ENCODE data around the gene SLC9A9. TPM values are rescaled to one million over a fixed set of nuclear protein-coding genes. Genes with fewer than 3 reads are reported as not detected.

SLC9A9 gene
- total and polyA plus RNA-seq, 2 donors (not counting 1 experiment from before 2014, with no cell fraction given) = 14.3 to 74.0 TPM

- H2AFZ ChIP-seq (ENCODE audit: low read length) = no peak overlapping the region
- H3K4me1 ChIP-seq (ENCODE audit: control insufficient read depth, extremely low read depth, insufficient read depth, low read length) = no peaks in the 10 kb centered on the region
- DNase-seq (ENCODE audit: low read depth in 2 of 2) = no peak
- no peaks in the 10 kb centered on the region for H3K9me3 ChIP-seq (ENCODE audit: control insufficient read depth, insufficient read depth, low read depth, low read length)
- H3K9ac ChIP-seq (ENCODE audit: insufficient read depth, low read length) = no peak overlapping the region
- no peaks in the 10 kb centered on the region for H3K79me2 ChIP-seq (ENCODE audit: control insufficient read depth, insufficient read depth, low read length)
- H3K27me3 ChIP-seq (ENCODE audit: control insufficient read depth, insufficient read depth, low read length) = no peaks in the 10 kb centered on the region
- no peak for TF ChIP-seq CTCF (conservative IDR thresholded peaks at IDR 0.05 in 1 of 2, IDR thresholded peaks at IDR 0.05 in 1 of 2; ENCODE audit: low read depth in 1 of 2, low read length in 2 of 2)
- no peak for TF ChIP-seq EZH2 (IDR thresholded peaks at IDR 0.05; ENCODE audit: low read length, missing control alignments)
- H3K27ac ChIP-seq (ENCODE audit: insufficient read depth, low read length) = no peak overlapping the region
- no peak overlapping the region for H3K4me3 ChIP-seq (replicated peaks in 1 of 4; ENCODE audit: control extremely low read depth in 1 of 4, insufficient read depth in 1 of 4, low read depth in 3 of 4, low read length in 4 of 4)
- H3K4me2 ChIP-seq (ENCODE audit: extremely low read depth, insufficient read depth, low read length) = no peak overlapping the region
- no peaks in the 10 kb centered on the region for H4K20me1 ChIP-seq (ENCODE audit: control insufficient read depth, extremely low read depth, insufficient read depth, low read length)
- H3K36me3 ChIP-seq (ENCODE audit: control insufficient read depth, insufficient read depth, low read length) = no peaks in the 10 kb centered on the region
Measured at GRCh38 chr3:143358793-143359491, 489.3 kb downstream of the SLC9A9 start.

- no peak overlapping the region for H3K9ac ChIP-seq (ENCODE audit: insufficient read depth, low read length)
- no peaks in the 10 kb centered on the region for H3K36me3 ChIP-seq (ENCODE audit: control insufficient read depth, insufficient read depth, low read length)
- no peak overlapping the region for H3K4me2 ChIP-seq (ENCODE audit: extremely low read depth, insufficient read depth, low read length)
- H3K4me1 ChIP-seq (ENCODE audit: control insufficient read depth, extremely low read depth, insufficient read depth, low read length) = no peaks in the 10 kb centered on the region
- H3K9me3 ChIP-seq (ENCODE audit: control insufficient read depth, insufficient read depth, low read depth, low read length) = no peaks in the 10 kb centered on the region
- TF ChIP-seq CTCF (conservative IDR thresholded peaks at IDR 0.05 in 1 of 2, IDR thresholded peaks at IDR 0.05 in 1 of 2; ENCODE audit: low read depth in 1 of 2, low read length in 2 of 2) (no peak), EZH2 (IDR thresholded peaks at IDR 0.05; ENCODE audit: low read length, missing control alignments) (no peak)
- H3K79me2 ChIP-seq (ENCODE audit: control insufficient read depth, insufficient read depth, low read length) = no peaks in the 10 kb centered on the region
- H3K4me3 ChIP-seq (replicated peaks in 1 of 4; ENCODE audit: control extremely low read depth in 1 of 4, insufficient read depth in 1 of 4, low read depth in 3 of 4, low read length in 4 of 4) = no peak overlapping the region
- H3K27me3 ChIP-seq (ENCODE audit: control insufficient read depth, insufficient read depth, low read length) = no peaks in the 10 kb centered on the region
- no peak for DNase-seq (ENCODE audit: low read depth in 2 of 2)
- no peaks in the 10 kb centered on the region for H4K20me1 ChIP-seq (ENCODE audit: control insufficient read depth, extremely low read depth, insufficient read depth, low read length)
- H3K27ac ChIP-seq (ENCODE audit: insufficient read depth, low read length) = no peak overlapping the region
- H2AFZ ChIP-seq (ENCODE audit: low read length) = no peak overlapping the region
Measured at GRCh38 chr3:143358155-143358792, 490.0 kb downstream of the SLC9A9 start.

- no peaks in the 10 kb centered on the region for H3K4me1 ChIP-seq (ENCODE audit: control insufficient read depth, extremely low read depth, insufficient read depth, low read length)
- no peaks in the 10 kb centered on the region for H3K79me2 ChIP-seq (ENCODE audit: control insufficient read depth, insufficient read depth, low read length)
- H3K9ac ChIP-seq (ENCODE audit: insufficient read depth, low read length) = no peak overlapping the region
- no peaks in the 10 kb centered on the region for H3K36me3 ChIP-seq (ENCODE audit: control insufficient read depth, insufficient read depth, low read length)
- H3K4me3 ChIP-seq (replicated peaks in 1 of 4; ENCODE audit: control extremely low read depth in 1 of 4, insufficient read depth in 1 of 4, low read depth in 3 of 4, low read length in 4 of 4) = no peak overlapping the region
- H4K20me1 ChIP-seq (ENCODE audit: control insufficient read depth, extremely low read depth, insufficient read depth, low read length) = no peaks in the 10 kb centered on the region
- DNase-seq (ENCODE audit: low read depth in 2 of 2) = no peak
- TF ChIP-seq CTCF (conservative IDR thresholded peaks at IDR 0.05 in 1 of 2, IDR thresholded peaks at IDR 0.05 in 1 of 2; ENCODE audit: low read depth in 1 of 2, low read length in 2 of 2) = no peak
- no peak for TF ChIP-seq EZH2 (IDR thresholded peaks at IDR 0.05; ENCODE audit: low read length, missing control alignments)
- no peak overlapping the region for H3K27ac ChIP-seq (ENCODE audit: insufficient read depth, low read length)
- no peak overlapping the region for H3K4me2 ChIP-seq (ENCODE audit: extremely low read depth, insufficient read depth, low read length)
- no peaks in the 10 kb centered on the region for H3K27me3 ChIP-seq (ENCODE audit: control insufficient read depth, insufficient read depth, low read length)
- no peak overlapping the region for H2AFZ ChIP-seq (ENCODE audit: low read length)
- H3K9me3 ChIP-seq (ENCODE audit: control insufficient read depth, insufficient read depth, low read depth, low read length) = no peaks in the 10 kb centered on the region
Measured at GRCh38 chr3:143357700-143358099, 490.6 kb downstream of the SLC9A9 start.

Data from fibroblast of lung (primary cell).